ENCODE results near the gene CATSPER4.
A peak's percentile ranks its signal among the peaks of the same experiment; 100 is the strongest.

Gene CATSPER4

GRCh38 chr1:26171084-26172072 lies 19.0 kb upstream of the CATSPER4 start, which contains the start of gene ZNF593OS:
Gene ZNF593OS, minus strand, starts transcription at chr1:26171832. Its CDS starts 171 bp downstream, at chr1:26171661.
- H3K9me3 Mint-ChIP-seq: no peaks in the 10 kb centered on the region
- no peaks in the 10 kb centered on the region for H3K36me3 Mint-ChIP-seq (ENCODE audit: low read depth)
- H3K4me1 Mint-ChIP-seq (ENCODE audit: low read depth): peaks cover 20% of the 10 kb centered on the region
- no peak within 1 kb of the TSS for H3K27ac Mint-ChIP-seq
- peak within 1 kb of the TSS; percentile 84 for H3K4me3 Mint-ChIP-seq
- H3K27me3 Mint-ChIP-seq (ENCODE audit: low read depth): peaks cover 12% of the 10 kb centered on the region

DNA sequence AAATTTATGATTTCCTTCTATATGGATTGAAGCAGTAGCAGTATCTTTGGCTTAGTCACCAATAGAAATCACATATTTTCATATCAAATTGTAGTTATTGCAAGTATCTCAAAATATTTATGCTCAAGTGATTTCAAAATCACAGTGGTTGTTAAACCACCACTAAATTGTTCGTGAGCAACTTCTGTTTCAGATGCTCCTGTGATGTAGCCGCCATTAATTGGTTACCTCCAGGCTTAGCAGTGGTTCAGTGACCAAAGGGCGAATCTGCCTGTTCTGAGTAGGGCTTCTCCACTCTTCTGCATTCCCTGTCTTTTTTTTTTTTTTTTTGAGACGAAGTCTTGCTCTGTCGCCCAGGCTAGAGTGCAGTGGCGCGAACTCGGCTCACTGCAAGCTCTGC lies 15.1 kb upstream of the CATSPER4 start:
- H3K4me3 Mint-ChIP-seq: no peak overlapping the region
- H3K27me3 Mint-ChIP-seq (ENCODE audit: low read depth): no peaks in the 10 kb centered on the region
- no peaks in the 10 kb centered on the region for H3K9me3 Mint-ChIP-seq
- no peak overlapping the region for H3K27ac Mint-ChIP-seq
- H3K4me1 Mint-ChIP-seq (ENCODE audit: low read depth): peaks cover 11% of the 10 kb centered on the region
- no peaks in the 10 kb centered on the region for H3K36me3 Mint-ChIP-seq (ENCODE audit: low read depth)

GRCh38 chr1:26177182-26177684 lies 13.2 kb upstream of the CATSPER4 start, which contains the start of gene CNKSR1:
Gene CNKSR1, plus strand, starts transcription at chr1:26177491. Its CDS starts 57 bp downstream, at chr1:26177548.
- H3K27ac Mint-ChIP-seq: no peak within 1 kb of the TSS
- H3K36me3 Mint-ChIP-seq (ENCODE audit: low read depth): no peaks in the 10 kb centered on the region
- H3K4me1 Mint-ChIP-seq (ENCODE audit: low read depth): peaks cover 2% of the 10 kb centered on the region
- H3K4me3 Mint-ChIP-seq: peak within 1 kb of the TSS; percentile 60
- no peaks in the 10 kb centered on the region for H3K27me3 Mint-ChIP-seq (ENCODE audit: low read depth)
- no peaks in the 10 kb centered on the region for H3K9me3 Mint-ChIP-seq

- Mint-ChIP-seq H3K27me3 (ENCODE audit: low read depth) (no peaks in the 10 kb centered on the region), H3K9me3 (no peaks in the 10 kb centered on the region)
These were observed 10.3 kb upstream of the CATSPER4 start for GRCh38 chr1:26180010-26180506.

GRCh38 chr1:26181586-26182382 lies 8.6 kb upstream of the CATSPER4 start:
- Mint-ChIP-seq H3K4me1 (ENCODE audit: low read depth) (peaks cover 2% of the 10 kb centered on the region), H3K27ac (no peak overlapping the region), H3K27me3 (ENCODE audit: low read depth) (no peaks in the 10 kb centered on the region)

More at GRCh38 chr1:26180010-26180506, 10.3 kb upstream of the CATSPER4 start:
- Mint-ChIP-seq H3K4me1 (ENCODE audit: low read depth) (peaks cover 2% of the 10 kb centered on the region), H3K36me3 (ENCODE audit: low read depth) (no peaks in the 10 kb centered on the region), H3K4me3 (no peak overlapping the region), H3K27ac (no peak overlapping the region)

DNA sequence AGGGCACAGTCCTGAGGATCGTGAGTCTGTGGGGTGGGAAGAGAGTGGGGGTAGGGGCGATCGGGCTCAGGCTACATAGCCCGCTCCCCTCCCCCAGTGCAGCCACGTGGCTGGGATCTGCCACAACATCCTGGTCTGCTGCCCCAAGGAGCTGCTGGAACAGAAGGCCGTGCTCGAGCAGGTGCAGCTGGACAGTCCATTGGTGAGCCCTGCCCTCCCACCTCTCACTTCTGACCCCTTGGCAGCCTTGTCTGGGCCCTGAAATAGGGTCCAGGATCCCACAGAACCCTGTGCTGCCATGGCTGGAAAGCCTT lies 8.1 kb upstream of the CATSPER4 start:
- Mint-ChIP-seq H3K36me3 (ENCODE audit: low read depth) (no peaks in the 10 kb centered on the region), H3K4me1 (ENCODE audit: low read depth) (peaks cover 2% of the 10 kb centered on the region), H3K4me3 (no peak overlapping the region), H3K9me3 (no peaks in the 10 kb centered on the region), H3K27ac (no peak overlapping the region), H3K27me3 (ENCODE audit: low read depth) (no peaks in the 10 kb centered on the region)

More at GRCh38 chr1:26181586-26182382, 8.6 kb upstream of the CATSPER4 start:
- no peaks in the 10 kb centered on the region for H3K9me3 Mint-ChIP-seq
- no peaks in the 10 kb centered on the region for H3K36me3 Mint-ChIP-seq (ENCODE audit: low read depth)
- no peak overlapping the region for H3K4me3 Mint-ChIP-seq

DNA sequence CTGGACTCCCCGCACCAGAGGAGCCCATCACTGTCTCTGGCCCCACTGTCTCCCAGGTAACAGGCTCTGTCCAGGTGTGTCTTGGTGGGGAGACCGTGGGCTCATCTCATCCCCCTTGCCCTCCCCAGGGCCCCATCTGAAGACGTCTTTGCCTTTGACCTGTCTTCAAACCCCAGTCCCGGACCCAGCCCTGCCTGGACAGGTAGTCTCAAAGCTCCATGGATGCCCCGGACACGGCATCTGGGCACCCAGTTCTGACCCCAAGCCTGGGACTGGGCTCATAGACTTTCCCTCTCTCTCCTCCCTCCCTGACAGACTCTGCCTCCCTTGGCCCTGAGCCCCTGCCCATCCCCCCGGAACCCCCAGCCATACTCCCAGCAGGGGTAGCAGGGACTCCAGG lies 6.3 kb upstream of the CATSPER4 start:
- Mint-ChIP-seq H3K9me3 (no peaks in the 10 kb centered on the region), H3K27ac (no peak overlapping the region), H3K4me3 (no peak overlapping the region), H3K36me3 (ENCODE audit: low read depth) (no peaks in the 10 kb centered on the region), H3K27me3 (ENCODE audit: low read depth) (no peaks in the 10 kb centered on the region), H3K4me1 (ENCODE audit: low read depth) (no peaks in the 10 kb centered on the region)

- Mint-ChIP-seq H3K36me3 (ENCODE audit: low read depth) (no peaks in the 10 kb centered on the region), H3K9me3 (no peaks in the 10 kb centered on the region), H3K4me3 (no peak overlapping the region), H3K27me3 (ENCODE audit: low read depth) (no peaks in the 10 kb centered on the region), H3K4me1 (ENCODE audit: low read depth) (no peaks in the 10 kb centered on the region), H3K27ac (no peak overlapping the region)
These were observed 5.5 kb upstream of the CATSPER4 start for GRCh38 chr1:26184883-26185282.

DNA sequence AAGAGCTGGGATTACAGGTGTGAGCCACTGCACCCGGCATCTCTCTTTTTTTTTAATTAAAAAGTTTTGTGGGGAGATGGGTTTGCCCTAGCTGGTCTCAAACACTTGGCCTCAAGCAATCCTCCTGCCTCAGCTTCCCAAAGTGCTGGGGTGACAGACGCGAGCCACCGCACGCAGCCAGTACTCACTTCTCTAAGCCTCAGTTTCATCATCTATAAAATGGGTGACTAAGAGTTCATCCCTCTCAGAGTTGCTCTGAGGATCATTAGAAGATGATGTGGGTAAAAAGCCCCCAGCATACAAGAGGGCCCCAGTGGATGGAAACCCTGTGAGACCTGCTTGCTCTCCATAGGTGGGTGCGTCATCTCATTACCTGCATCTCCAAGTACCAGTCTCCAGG lies 2.5 kb upstream of the CATSPER4 start:
- H3K27ac Mint-ChIP-seq: no peak overlapping the region
- H3K9me3 Mint-ChIP-seq: no peaks in the 10 kb centered on the region
- peaks cover 10% of the 10 kb centered on the region for H3K4me1 Mint-ChIP-seq (ENCODE audit: low read depth)
- H3K36me3 Mint-ChIP-seq (ENCODE audit: low read depth): peaks cover 2% of the 10 kb centered on the region
- H3K4me3 Mint-ChIP-seq: no peak overlapping the region
- peaks cover 3% of the 10 kb centered on the region for H3K27me3 Mint-ChIP-seq (ENCODE audit: low read depth)

DNA sequence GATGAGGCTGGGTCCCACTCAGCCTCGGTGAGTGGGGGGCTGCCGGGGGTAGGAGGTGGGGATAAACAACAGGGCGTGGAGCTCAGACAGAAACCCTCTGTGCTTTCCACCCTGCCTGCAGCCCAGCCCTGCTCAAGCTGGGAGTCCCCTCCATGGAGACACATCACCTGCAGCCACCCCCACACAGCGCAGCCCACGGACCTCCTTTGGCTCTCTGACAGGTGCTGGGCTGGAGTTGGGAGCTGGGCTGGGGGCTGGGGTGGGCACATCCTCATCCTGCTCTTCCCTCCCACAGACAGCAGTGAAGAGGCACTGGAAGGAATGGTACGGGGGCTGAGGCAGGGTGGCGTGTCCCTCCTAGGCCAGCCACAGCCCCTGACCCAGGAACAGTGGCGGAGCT lies 1.9 kb upstream of the CATSPER4 start:
- peaks cover 15% of the 10 kb centered on the region for H3K4me1 Mint-ChIP-seq (ENCODE audit: low read depth)
- H3K4me3 Mint-ChIP-seq: no peak overlapping the region
- peaks cover 3% of the 10 kb centered on the region for H3K27me3 Mint-ChIP-seq (ENCODE audit: low read depth)
- H3K36me3 Mint-ChIP-seq (ENCODE audit: low read depth): peaks cover 2% of the 10 kb centered on the region
- H3K9me3 Mint-ChIP-seq: no peaks in the 10 kb centered on the region
- no peak overlapping the region for H3K27ac Mint-ChIP-seq

- Mint-ChIP-seq H3K9me3 (no peaks in the 10 kb centered on the region), H3K4me3 (no peak overlapping the region), H3K36me3 (ENCODE audit: low read depth) (peaks cover 2% of the 10 kb centered on the region), H3K27me3 (ENCODE audit: low read depth) (peaks cover 8% of the 10 kb centered on the region), H3K4me1 (ENCODE audit: low read depth) (peaks cover 20% of the 10 kb centered on the region), H3K27ac (no peak overlapping the region)
These were observed 1.1 kb upstream of the CATSPER4 start for GRCh38 chr1:26189331-26189730.

DNA sequence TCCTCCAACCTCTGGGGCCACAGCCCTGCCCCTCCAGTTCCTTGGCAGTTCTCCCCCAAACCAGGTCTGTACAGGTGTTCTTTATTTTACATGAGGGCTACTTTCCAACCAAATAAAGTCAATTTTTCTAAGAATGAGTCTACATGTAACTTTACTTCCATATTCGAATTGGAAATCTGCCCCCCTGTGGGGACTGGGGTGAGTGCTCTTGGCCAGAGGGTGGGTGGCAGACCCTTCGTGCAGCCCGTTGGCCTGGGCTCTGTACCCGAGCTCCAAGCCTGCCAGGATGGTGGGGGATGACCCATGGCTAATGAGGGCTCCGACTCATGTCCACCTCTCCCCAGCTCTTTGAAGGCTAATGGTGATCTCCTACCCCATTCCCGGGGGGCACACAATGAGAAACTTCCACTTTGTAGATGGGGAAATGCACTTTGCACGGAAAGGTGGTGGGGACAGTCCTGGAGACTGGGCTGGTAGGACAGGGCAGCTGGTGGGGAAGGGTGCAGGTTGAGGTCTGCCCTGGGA lies 589 bp upstream of the CATSPER4 start:
- no peak overlapping the region for H3K4me3 Mint-ChIP-seq
- peaks cover 8% of the 10 kb centered on the region for H3K27me3 Mint-ChIP-seq (ENCODE audit: low read depth)
- H3K4me1 Mint-ChIP-seq (ENCODE audit: low read depth): peaks cover 20% of the 10 kb centered on the region
- H3K9me3 Mint-ChIP-seq: no peaks in the 10 kb centered on the region
- no peak overlapping the region for H3K27ac Mint-ChIP-seq
- H3K36me3 Mint-ChIP-seq (ENCODE audit: low read depth): peaks cover 2% of the 10 kb centered on the region

DNA sequence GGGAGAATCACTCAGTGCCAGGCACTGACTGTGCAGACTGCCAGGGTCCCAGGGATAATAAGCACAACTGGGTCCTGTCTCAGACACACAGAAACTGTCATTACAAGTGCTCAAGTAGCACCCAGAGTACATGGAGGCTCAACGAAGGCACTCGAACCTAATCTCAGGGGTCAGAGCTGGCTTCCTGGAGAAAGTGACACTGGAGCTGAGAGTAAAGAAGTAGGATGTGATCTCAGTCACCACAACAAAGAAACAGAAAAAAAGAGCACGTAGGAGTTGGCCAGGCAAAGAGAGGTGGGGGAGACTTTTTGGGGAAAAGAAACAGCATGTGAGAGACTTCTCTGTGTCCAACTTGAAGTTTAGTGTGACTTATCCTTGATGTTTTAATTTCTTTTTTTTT lies 1.3 kb downstream of the CATSPER4 start:
- Mint-ChIP-seq H3K9me3 (no peaks in the 10 kb centered on the region), H3K4me1 (ENCODE audit: low read depth) (peaks cover 22% of the 10 kb centered on the region), H3K27me3 (ENCODE audit: low read depth) (peaks cover 11% of the 10 kb centered on the region), H3K36me3 (ENCODE audit: low read depth) (peaks cover 2% of the 10 kb centered on the region), H3K4me3 (peak overlapping the region; percentile 58), H3K27ac (peak overlapping the region; percentile 8)

GRCh38 chr1:26195805-26196204 lies 5.4 kb downstream of the CATSPER4 start:
- peaks cover 22% of the 10 kb centered on the region for H3K27me3 Mint-ChIP-seq (ENCODE audit: low read depth)
- no peak overlapping the region for H3K4me3 Mint-ChIP-seq

More at GRCh38 chr1:26195805-26196204, 5.4 kb downstream of the CATSPER4 start:
- peaks cover 2% of the 10 kb centered on the region for H3K36me3 Mint-ChIP-seq (ENCODE audit: low read depth)
- H3K27ac Mint-ChIP-seq: no peak overlapping the region
- H3K9me3 Mint-ChIP-seq: no peaks in the 10 kb centered on the region
- H3K4me1 Mint-ChIP-seq (ENCODE audit: low read depth): peaks cover 32% of the 10 kb centered on the region

All from T-helper 1 cell treated with Interleukin-12 subunit alpha and Interleukin-12 subunit beta and Interleukin-4 antibody, amounts not matched to agents 30 μg/mL and 1 μg/mL, for 36 hours (primary cell).